Measurements from ENCODE around the gene CBFA2T2.
"Not testable (repeated sequence)": the region's sequence is repeated elsewhere in the genome, so short reads cannot be mapped to it uniquely, and the experiment has no call there.

The CBFA2T2 gene

DNA sequence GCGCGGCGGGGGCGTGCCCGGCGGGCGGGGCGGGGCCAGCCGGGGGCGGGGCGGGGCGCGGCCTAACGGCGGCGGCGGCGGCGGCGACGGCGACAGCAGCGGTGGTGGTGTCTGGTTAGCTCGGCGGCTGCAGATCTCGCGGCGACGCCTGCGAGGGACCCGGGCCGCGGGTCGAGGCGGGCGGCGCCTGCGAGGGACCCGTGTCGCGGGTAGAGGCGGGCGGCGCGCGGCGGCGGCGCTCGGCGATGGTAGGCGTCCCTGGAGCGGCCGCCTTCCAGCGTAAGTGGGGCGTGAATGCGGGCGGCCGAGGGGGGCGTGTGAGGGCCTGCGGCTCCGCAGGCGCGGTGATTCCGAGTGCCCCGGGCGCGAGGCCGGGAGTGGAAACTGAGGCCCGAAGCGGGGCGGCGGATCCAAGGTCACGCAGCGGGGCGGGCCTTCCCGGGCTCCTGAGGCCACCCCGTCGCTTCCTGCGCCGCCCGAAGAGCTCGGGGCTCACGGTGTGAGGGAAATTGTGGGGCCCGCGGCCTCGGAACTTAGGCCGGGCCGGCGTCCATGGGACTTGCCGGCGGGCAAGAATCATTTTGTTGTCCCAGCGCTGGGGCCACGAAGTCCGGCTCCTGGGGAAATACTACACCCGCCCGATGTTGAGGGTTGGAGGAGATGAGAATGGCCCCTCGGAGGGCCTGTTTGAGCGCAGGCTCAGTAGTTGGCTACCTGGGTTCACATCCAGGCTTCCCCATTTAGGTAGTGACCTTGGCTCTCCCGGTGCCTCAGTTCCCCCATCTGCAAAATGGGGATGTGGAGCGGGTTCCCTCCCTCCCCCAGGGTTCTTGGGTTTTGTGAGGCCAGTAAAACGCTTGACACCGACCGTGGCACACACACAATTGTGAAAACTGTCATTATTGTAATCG lies at the start of gene CBFA2T2:
TSS of gene CBFA2T2 (plus strand) at position 74 of the 911 bp plus-strand sequence. CDS start at position 246, 172 bp downstream.
- TF ChIP-seq, protein P1, sequence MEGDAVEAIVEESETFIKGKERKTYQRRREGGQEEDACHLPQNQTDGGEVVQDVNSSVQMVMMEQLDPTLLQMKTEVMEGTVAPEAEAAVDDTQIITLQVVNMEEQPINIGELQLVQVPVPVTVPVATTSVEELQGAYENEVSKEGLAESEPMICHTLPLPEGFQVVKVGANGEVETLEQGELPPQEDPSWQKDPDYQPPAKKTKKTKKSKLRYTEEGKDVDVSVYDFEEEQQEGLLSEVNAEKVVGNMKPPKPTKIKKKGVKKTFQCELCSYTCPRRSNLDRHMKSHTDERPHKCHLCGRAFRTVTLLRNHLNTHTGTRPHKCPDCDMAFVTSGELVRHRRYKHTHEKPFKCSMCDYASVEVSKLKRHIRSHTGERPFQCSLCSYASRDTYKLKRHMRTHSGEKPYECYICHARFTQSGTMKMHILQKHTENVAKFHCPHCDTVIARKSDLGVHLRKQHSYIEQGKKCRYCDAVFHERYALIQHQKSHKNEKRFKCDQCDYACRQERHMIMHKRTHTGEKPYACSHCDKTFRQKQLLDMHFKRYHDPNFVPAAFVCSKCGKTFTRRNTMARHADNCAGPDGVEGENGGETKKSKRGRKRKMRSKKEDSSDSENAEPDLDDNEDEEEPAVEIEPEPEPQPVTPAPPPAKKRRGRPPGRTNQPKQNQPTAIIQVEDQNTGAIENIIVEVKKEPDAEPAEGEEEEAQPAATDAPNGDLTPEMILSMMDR (conservative IDR thresholded peaks at IDR 0.05; ENCODE audit: low read depth, low read length) = no peak
- DNase-seq (ENCODE audit: low read depth) = peak; percentile 70
- H3K4me3 ChIP-seq (ENCODE audit: low read depth, low read length) = peak within 1 kb of the TSS; percentile 81

DNA sequence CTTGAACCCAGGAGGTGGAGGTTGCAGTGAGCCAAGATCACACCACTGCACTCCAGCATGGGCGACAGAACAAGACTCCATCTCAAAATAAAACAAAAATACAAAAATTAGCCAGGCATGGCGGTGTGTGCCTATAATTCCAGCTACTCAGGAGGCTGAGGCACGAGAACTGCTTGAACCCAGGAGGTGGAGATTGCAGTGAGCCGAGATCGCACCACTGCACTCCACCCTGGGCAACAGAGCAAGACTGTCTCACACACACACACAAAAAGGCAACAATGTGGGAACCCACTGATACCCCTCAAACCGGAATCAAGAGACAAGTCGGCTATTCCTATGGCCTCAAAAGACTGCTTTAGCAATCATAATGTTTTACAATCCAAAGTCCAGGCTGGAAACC lies 49.3 kb upstream of the CBFA2T2 start:
- not testable (repeated sequence) for H3K4me3 ChIP-seq (ENCODE audit: low read depth, low read length); DNase-seq (ENCODE audit: low read depth)

DNA sequence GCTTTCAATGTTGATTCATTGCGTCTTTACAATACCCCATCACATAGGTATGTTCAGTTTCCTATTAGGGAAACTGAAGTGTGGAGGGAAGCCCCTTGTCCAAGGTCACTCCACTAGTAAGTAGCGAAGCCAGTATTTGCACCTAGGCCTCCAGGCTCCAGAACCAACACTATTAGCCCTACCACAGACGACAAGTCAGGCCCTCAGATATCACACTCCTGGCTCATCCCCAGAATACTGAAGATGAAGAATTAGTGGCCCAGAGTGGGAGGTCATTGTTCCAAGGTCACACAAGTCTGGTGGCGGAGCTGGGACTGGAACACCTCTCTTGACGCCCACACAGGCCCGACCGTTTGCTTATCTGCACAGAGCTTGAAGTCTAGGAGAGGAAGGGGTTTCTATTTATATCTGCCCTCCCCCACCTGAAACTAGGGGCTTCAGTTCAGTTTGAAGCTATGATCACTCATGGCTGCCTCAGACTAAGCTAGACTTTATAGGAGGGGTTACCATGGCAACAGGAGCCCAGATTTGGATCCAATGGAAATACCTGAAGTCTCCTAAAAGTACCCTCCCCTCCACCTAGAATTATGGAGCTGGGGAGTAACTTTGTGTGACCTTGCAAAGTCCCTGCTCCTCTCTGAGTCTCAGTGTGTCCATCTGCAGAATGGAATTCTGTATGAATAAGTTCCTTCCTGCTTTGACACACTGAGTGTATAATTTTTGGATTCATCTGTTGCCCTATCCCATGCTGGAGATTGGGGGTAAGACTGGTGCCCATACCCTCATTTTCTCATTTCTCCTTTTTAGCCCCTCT lies 48.5 kb upstream of the CBFA2T2 start:
- no peak overlapping the region for H3K4me3 ChIP-seq (ENCODE audit: low read depth, low read length)
- TF ChIP-seq, protein P1 (conservative IDR thresholded peaks at IDR 0.05; ENCODE audit: low read depth, low read length) = no peak
- DNase-seq (ENCODE audit: low read depth) = no peak

DNA sequence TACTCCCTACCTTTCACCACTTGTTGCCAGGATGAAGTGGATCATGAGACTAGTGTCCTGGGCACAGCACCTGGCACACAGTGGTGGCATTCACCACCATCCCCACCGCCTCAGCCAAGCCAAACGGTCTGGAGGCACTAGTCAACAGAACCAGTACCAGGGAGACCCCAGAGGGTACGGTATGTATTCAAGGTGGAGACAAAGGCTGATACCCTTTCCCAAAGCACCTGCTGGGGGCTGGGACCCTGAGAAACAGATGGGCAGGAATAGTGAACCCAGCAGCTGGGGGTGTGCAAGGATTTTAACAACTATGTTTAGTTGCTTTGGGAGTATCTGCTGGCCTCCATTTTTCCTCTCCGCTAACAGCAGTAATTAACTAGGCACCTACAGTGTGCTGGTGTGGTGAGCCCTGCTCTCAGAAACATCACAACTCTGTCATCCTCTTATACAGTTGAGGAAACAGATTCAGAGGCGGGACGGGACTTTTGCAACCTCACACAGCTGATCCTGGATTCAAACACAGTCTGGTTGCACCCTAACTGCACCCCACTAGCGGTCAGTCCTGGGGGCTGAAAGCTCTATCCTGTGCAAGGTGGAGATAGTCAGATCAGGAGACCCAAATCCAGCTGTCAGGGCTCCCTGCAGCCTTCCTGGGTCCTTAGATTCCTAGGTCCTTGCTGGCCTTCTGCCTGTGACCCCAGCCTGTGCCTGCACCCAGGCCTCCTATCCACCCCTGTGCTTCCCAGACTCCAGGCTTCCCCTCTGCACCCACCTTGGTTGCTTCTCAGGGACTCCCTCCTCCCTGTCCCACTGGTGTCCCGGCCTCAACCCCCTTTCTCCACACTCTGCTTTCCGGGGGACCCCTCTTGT lies 47.5 kb upstream of the CBFA2T2 start:
- TF ChIP-seq, protein P1 (conservative IDR thresholded peaks at IDR 0.05; ENCODE audit: low read depth, low read length) = no peak
- DNase-seq (ENCODE audit: low read depth) = peak; percentile 15
- peak overlapping the region; percentile 72 for H3K4me3 ChIP-seq (ENCODE audit: low read depth, low read length)

DNA sequence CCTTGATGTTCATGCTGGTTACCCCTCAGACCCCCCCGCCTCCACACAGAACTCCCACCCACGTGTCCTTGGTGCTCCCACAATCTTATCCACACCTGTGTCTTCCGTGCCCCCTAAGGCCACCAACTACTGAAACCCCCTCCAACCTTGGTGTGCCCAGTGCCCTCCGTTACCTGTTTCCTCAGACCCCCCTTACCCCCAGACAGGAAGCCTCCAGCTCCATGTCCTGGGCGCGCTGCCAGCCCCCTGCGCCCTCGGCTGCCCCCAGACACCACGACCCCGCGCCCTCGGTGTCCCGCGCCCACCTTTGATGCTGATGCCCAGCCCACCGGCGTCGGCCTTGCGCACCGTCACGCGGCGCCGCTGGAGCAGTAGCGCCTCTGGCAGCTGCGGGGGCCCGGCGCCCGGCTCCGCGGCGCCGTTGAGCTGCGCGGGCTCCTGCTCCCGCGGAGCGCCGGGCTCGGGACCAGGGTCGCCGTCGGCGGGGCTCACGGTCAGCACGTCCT lies 46.8 kb upstream of the CBFA2T2 start:
- H3K4me3 ChIP-seq (ENCODE audit: low read depth, low read length) = peak overlapping the region; percentile 72
- DNase-seq (ENCODE audit: low read depth) = no peak
- TF ChIP-seq, protein P1 (conservative IDR thresholded peaks at IDR 0.05; ENCODE audit: low read depth, low read length) = no peak

DNA sequence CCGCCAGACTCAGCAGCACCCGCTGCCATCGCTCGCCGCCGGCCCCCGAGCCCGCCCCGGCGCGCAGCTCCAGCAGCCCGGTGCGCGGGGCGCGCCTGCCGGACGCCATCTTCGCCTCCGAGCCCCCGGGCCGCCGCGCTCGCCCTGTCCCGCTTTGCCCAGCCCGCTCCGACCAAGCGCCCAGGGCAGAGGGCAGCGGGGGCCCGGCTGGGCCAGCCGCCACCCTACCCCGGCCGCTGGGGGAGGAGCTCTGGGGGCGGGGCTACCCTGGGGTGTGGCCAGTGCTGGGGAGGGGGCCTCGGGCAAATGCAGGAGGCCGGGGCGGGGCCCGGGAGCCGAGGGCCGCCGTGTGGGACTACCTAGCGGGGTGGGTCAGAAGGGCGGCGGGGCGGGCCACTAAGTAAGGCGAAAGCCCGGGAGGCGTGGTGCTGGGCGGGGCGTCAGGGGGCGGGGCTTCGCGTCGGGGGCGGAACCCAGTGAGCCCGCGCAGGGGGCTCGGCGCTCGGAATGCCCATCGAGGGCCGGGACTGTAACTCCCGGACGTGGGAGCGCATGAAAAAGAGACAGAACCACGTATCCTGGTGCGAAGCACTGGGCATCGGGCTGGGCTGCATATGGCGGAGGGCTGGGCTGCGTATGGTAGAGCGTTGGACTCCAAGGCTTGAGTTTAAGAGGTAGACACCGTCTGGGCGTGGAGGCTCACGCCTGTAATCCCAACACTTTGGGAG lies 46.2 kb upstream of the CBFA2T2 start, which contains the start of gene SNTA1:
TSS of gene SNTA1 (minus strand) at position 252 of the 728 bp plus-strand sequence. CDS start at position 109, 143 bp downstream.
- peak; percentile 73 for DNase-seq (ENCODE audit: low read depth)
- TF ChIP-seq, protein P1 (conservative IDR thresholded peaks at IDR 0.05; ENCODE audit: low read depth, low read length) = no peak
- peak within 1 kb of the TSS; percentile 72 for H3K4me3 ChIP-seq (ENCODE audit: low read depth, low read length)

Data from choroid plexus epithelial cell (primary cell).